GM18867 (cell line): ENCODE measurements around the gene ALS2.
"Not testable (repeated sequence)": the region's sequence is repeated elsewhere in the genome, so short reads cannot be mapped to it uniquely, and the experiment has no call there.

Source experiments
- ATAC-seq: cut with Tn5 transposase; IDR thresholded peaks from one replicate; pipeline ENCODE4 v1.9.1; 2021; ENCODE audit warnings: mild to moderate bottlenecking, moderate library complexity; ENCODE audit not compliant: unreplicated experiment

Gene ALS2

DNA sequence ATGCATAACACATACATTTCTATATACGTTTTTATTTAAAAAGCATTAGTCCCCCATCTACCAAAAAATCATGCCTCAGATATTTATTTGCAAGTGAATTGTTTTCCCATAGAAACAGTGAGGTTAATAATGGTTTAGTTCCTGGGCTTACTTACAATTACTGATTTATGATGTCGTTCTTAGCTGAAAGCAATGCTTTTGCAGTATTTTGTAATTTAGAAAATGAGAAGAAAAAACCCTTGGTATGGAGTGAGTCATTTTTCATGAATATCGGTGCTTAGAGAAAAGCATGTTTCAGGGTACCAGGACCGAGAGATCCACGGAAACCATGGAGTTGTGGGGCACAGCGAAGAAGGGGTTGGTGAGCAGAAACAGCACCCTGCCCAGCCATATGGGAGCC, 13.6 kb upstream of the ALS2 start:
- no peak for ATAC-seq

DNA sequence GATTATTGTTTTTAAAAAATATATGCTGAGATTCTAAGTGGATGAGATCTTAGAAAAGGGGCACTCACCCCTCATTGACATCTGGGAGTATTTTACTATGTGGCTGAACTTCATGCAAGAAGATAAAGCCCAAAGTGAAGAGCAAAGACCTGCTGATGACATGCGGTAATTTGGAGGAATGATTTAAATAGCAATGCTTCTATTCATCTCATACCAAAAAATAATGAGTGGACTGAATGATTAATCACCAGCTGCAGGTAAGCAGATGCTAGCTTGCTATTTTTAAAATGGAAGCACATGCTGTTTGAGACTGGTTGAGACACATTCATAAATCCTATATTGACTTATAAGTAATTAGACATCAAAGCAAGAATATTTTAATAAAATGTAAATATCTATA, 12.9 kb upstream of the ALS2 start:
- no peak for ATAC-seq

DNA sequence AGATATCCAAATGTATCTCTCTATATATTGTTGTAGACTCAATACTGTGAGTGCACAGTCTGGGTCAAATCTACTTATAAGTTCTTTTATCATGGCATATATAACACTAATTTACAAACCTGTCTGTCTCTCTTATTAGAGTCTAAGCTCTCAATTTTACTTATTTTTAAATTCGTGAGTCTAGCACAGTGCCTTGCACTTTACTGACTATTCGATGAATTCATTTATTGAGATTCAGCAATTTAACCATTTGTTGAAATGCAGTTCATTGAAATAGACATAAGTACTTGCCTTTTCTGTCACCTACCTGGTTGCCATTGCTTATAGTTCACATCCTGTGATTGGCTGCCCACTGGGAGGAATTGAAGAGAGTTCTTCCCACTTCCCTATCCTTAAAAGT, 10.3 kb upstream of the ALS2 start:
- no peak for ATAC-seq

DNA sequence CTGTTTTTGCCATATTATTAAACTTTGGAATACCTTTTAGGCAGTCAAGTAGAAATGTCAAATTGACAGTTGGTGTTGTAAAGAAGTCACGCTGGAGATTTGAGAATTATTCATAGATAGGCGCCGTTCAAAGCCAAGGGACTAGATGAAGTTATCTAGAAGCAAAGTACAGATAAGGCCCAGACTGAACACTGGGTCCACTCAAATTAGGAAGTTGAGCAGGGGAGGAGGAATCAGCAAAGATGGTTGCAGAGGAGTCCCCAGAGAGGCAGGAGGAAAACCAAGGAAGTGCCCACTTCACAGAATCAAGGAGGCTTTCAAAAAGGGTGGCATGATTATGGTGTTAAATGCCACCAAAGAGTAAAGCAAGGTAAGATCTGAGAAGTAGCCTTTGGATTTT, 9.6 kb upstream of the ALS2 start:
- no peak for ATAC-seq

GRCh38 chr2:201789395-201789794, 8.7 kb upstream of the ALS2 start:
- ATAC-seq = no peak

DNA sequence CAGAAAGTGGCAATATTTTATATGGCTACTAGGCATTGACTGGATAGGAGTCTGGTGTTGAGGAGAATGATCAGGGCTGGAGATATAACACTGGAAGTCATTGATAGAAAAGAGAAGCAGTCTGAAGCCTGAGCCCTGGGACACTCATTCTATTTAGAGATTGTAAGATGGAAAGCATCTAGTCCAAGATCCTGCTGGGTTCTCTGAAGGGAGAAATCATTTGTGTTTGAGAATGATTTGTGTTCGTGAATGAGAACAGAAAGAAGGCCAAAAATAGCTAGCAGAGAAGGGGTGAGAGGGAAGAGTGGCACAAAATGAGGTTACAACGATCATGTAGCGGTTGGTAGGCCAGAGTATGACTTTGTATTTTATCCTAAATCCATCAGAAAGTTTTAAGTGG, 7.6 kb upstream of the ALS2 start:
- no peak for ATAC-seq

DNA sequence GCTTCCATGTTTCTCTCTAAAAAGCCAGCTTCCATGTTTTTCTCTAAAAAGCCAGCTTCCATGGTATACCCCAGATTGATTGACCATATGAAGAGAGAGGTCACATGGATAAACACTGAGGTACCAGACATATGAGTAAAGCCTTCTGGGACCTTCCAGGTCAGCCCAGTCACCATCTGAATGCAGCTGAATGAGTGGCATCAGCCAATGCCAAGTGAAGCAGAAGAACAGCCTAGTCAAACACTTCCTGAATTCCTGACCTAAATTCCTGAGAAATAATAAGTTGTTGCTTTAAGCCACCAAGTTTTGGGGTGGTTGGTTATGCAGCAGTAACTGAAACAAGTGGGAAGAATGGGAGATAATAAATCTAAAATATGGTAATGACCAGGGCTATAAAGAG, 5.7 kb upstream of the ALS2 start:
- ATAC-seq = no peak

DNA sequence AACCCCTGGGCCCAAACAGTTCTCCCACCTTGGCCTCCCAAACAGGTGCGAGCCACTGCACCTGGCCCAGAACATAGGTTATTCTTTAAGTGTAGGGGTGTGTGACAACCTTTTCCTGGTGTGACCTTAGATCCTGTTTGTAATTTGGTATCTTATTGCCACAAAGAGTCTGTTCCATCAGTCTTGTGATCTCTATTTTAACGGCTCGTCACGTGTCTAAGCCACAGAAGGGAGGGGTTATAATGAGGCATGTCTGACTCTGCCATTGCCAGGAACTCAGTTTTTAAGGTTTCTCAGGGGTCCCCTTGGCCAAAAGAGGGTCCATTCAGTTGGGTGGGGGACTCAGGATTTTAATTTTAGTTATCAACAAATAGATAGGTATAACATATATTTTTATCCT, 4.4 kb upstream of the ALS2 start:
- ATAC-seq = no peak

DNA sequence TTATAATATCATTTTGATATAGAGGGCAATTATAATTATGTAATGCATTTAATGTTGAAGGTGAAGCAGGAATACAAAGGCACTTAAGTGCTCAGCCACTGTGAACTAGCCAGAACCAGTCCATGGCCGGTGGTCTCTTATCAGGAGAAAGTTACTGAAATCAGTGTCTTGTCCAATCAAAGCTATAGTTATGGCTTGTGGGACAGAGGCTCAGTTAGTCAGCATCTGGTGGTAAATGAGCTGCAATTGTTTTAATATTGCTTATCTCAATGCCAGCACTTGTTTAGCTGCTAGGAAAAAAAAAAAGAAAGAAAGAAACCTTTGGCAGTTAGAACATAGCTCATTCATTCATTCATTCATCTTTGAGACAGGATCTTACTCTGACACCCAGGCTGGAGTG, 3.8 kb upstream of the ALS2 start:
- no peak for ATAC-seq

DNA sequence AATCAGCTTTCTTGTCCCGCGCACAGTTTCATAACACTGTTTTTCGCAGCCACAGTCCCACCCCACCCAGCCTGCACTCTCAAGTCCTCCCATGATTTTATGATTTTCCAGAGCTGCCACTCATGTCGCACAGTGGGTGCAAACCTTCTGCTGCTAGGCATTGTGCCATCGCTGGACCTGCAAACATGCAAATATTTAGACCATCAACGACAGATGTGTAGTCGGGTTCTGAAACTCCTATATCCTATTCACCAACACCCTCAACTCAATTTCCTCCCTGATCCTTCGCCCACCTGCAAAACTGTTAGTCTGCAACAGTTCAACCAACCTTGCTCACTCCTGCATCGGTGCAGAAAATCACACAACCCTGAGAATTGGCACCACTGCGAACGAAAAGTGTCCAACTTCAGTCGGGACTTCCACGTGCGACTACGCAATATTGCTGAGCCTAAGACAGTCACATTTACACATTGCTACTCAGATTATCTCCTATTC, 871 bp upstream of the ALS2 start:
- ATAC-seq = peak; percentile 9

GRCh38 chr2:201779901-201780673, 646 bp downstream of the ALS2 start:
- ATAC-seq = peak; percentile 1

DNA sequence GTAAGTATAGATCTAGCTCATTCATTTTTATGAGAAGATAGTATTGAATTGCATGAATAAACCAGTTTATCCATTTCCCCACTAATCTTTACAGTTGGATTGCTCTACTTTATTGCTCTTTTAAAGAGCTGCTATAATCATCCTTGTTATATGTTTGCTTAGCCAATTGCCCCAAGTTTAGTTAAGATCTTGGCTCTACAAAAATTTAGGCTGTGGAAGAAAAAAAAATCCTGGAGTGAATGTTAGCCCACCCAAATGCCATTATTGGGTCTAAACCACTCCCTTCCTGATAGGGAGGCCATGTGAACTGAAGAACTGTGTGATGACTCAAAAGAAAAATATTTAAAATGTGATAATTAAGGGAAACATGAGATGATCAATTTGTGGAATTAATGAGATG, 2.9 kb downstream of the ALS2 start:
- no peak for ATAC-seq

DNA sequence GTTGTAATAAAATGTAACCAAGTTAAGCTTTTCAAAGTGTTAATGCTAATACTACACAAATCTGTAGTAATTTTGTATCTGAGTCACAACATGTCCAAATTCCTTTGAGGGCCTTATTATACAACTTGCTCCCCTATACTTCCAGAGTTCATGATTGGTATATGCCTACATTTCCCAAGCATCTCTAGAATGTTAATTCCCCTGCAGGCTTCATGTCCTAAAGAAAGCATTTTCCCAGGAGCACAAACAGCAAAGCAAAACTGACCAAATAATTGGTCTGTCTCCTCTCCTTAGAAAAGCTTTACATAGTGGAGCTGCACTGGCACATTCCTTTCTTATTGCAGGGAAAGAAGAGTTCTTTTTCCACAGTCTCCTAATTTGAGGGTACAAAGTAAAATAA, 3.7 kb downstream of the ALS2 start:
- no peak for ATAC-seq

- no peak for ATAC-seq
Measured at GRCh38 chr2:201775326-201775725, 5.4 kb downstream of the ALS2 start.

DNA sequence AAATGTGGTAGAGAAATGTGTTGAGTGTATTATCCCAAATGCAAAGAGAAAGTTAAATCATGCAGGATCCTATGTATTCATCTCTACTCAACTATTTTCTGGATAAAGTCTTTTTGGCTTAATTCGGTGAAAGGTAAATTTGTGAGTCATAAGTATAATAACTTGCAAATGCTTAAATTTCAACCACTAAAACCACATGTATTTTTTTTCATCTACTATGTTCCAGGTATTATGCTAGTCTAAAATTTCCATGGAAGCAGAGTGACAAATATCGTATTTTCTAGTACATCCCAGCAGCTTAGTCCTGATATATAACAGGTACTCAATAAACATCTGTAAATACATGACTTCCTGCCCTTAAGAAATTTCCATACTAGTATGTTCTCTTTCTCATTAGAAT, 6.2 kb downstream of the ALS2 start:
- ATAC-seq = no peak

GRCh38 chr2:201773990-201774389, 6.7 kb downstream of the ALS2 start:
- no peak for ATAC-seq

DNA sequence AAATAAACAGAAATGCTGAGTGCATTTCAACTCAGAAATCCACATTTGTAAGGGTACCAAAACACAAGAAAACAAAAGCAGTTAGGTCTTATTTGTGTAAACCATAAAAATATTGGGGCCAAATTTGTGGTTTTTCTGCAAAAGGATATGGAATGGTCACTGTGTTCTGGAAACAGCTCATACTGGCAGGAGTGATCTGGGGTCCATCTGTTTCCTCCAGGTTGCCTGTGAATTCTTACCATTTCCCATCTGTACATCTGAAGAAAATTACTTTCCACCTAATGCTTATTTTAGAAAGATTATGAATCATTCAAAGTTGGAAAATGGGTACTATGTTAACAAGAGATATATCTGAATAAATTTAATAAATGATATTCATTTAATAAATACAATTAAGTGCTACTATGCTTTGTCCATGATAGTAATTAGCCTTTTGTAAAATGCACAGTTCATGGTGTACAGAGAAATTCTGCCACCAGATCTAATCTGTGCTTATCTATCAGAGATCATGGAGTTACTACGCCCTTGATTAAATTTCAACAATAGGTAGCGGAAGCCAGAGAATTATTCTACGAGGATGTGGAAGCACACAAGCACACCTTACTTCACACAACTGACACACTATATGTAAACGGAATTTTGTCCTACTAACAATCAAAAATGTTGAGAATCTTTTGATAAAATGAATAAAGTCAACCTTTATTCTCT, 10.9 kb downstream of the ALS2 start:
- ATAC-seq = no peak

GRCh38 chr2:201768918-201769317, 11.8 kb downstream of the ALS2 start:
- no peak for ATAC-seq

GRCh38 chr2:201765799-201766198, 14.9 kb downstream of the ALS2 start:
- ATAC-seq = no peak

- ATAC-seq = not testable (repeated sequence)
Measured at GRCh38 chr2:201764469-201764868, 16.3 kb downstream of the ALS2 start.

GRCh38 chr2:201761101-201761500, 19.6 kb downstream of the ALS2 start:
- no peak for ATAC-seq

GRCh38 chr2:201759567-201759966, 21.2 kb downstream of the ALS2 start:
- ATAC-seq = no peak
